Forelimb muscle (tissue), 1 donor: ENCODE results near the gene ANKRD62. TPM values are rescaled to one million over a fixed set of nuclear protein-coding genes. Genes with fewer than 3 reads are reported as not detected.

Experiments used
- DNase-seq: peaks from one replicate; pipeline ENCODE4 v3.0.0-alpha.2; 2013; ENCODE audit warnings: low read depth
- polyA plus RNA-seq: library from polyadenylated mRNA; unstranded; fragments of 120-200 nt; gene quantifications from one replicate; pipeline ENCODE4 v1.2.1, GENCODE V29; 2013; ENCODE audit not compliant: insufficient read length

ANKRD62 gene
- not detected for polyA plus RNA-seq

- no peak for DNase-seq
These were observed at the start of gene ANKRD62 for GRCh38 chr18:12093520-12094257. Gene ANKRD62 (plus strand): TSS chr18:12093843. CDS start chr18:12094018, 175 bp downstream.

GRCh38 chr18:12044591-12044990 is 49.1 kb upstream of the ANKRD62 start:
- DNase-seq: no peak

GRCh38 chr18:12046046-12046750 is 47.4 kb upstream of the ANKRD62 start:
- DNase-seq: no peak

- DNase-seq: no peak
These were observed 46.8 kb upstream of the ANKRD62 start for GRCh38 chr18:12046751-12047335.

GRCh38 chr18:12048010-12048826 is 45.4 kb upstream of the ANKRD62 start:
- no peak for DNase-seq

- DNase-seq: no peak
These were observed 44.8 kb upstream of the ANKRD62 start for GRCh38 chr18:12048827-12049175.

- no peak for DNase-seq
These were observed 43.4 kb upstream of the ANKRD62 start for GRCh38 chr18:12049978-12050811.

- DNase-seq: no peak
These were observed 40.8 kb upstream of the ANKRD62 start for GRCh38 chr18:12052866-12053265.

- no peak for DNase-seq
These were observed 40.4 kb upstream of the ANKRD62 start for GRCh38 chr18:12053289-12053688.

GRCh38 chr18:12056034-12056883 is 37.4 kb upstream of the ANKRD62 start:
- DNase-seq: no peak

GRCh38 chr18:12056884-12057402 is 36.7 kb upstream of the ANKRD62 start:
- no peak for DNase-seq

GRCh38 chr18:12057419-12058039 is 36.1 kb upstream of the ANKRD62 start:
- DNase-seq: no peak

GRCh38 chr18:12059334-12060181 is 34.1 kb upstream of the ANKRD62 start:
- no peak for DNase-seq

GRCh38 chr18:12060182-12060870 is 33.3 kb upstream of the ANKRD62 start:
- DNase-seq: no peak

GRCh38 chr18:12061685-12062084 is 32.0 kb upstream of the ANKRD62 start:
- DNase-seq: no peak

- DNase-seq: no peak
These were observed 30.7 kb upstream of the ANKRD62 start for GRCh38 chr18:12062974-12063373.

- no peak for DNase-seq
These were observed 29.4 kb upstream of the ANKRD62 start for GRCh38 chr18:12064086-12064763.
